Fibroblast of lung (primary cell): ENCODE results near the gene MYL3. TPM values are rescaled to one million over a fixed set of nuclear protein-coding genes. Genes with fewer than 3 reads are reported as not detected.

Experiments used
- DNase-seq, 2 donors: peaks; one replicate each; pipeline versions ENCODE4 v3.0.0 to v3.0.0-alpha.2; 2010; ENCODE audit warnings: low read depth in 2 of 2
- H2AFZ ChIP-seq: 2 replicates; pipeline ENCODE4 v1.5.1; 2012; ENCODE audit warnings: low read length, control low read depth, inconsistent platforms
- H3K27ac ChIP-seq: 2 replicates; pipeline ENCODE4 v1.5.1; 2011; ENCODE audit warnings: low read length, control low read depth; ENCODE audit not compliant: insufficient read depth
- H3K27me3 ChIP-seq: 2 replicates; pipeline ENCODE4 v1.5.1; 2011; ENCODE audit warnings: mild to moderate bottlenecking, low read length; ENCODE audit not compliant: control insufficient read depth, insufficient read depth
- H3K36me3 ChIP-seq: 2 replicates; pipeline ENCODE4 v1.5.1; 2011; ENCODE audit warnings: low read length; ENCODE audit not compliant: control insufficient read depth, insufficient read depth
- H3K4me1 ChIP-seq: 2 replicates; pipeline ENCODE4 v1.5.1; 2011; ENCODE audit warnings: low read length; ENCODE audit not compliant: control insufficient read depth, insufficient read depth; ENCODE audit errors: extremely low read depth
- H3K4me2 ChIP-seq: 2 replicates; pipeline ENCODE4 v1.5.1; 2011; ENCODE audit warnings: low read length, control low read depth; ENCODE audit not compliant: insufficient read depth; ENCODE audit errors: extremely low read depth
- H3K4me3 ChIP-seq, 4 experiments: fragments of 200-600 bp in 1 of 4; sonication (generic) in 1 of 4; replicated peaks in 1 of 4; 2 replicates each; pipeline ENCODE4 v1.5.1; 2011 to 2016; ENCODE audit warnings: low read length in 4 of 4, low read depth in 3 of 4, mild to moderate bottlenecking in 3 of 4, control low read depth in 2 of 4, inconsistent platforms in 1 of 4, mixed read lengths in 1 of 4; ENCODE audit not compliant: insufficient read depth in 1 of 4; ENCODE audit errors: control extremely low read depth in 1 of 4
- H3K79me2 ChIP-seq: 2 replicates; pipeline ENCODE4 v1.5.1; 2012; ENCODE audit warnings: mild to moderate bottlenecking, low read length, inconsistent platforms; ENCODE audit not compliant: control insufficient read depth, insufficient read depth
- H3K9ac ChIP-seq: 2 replicates; pipeline ENCODE4 v1.5.1; 2011; ENCODE audit warnings: mild to moderate bottlenecking, low read length, control low read depth; ENCODE audit not compliant: insufficient read depth
- H3K9me3 ChIP-seq: 2 replicates; pipeline ENCODE4 v1.5.1; 2012; ENCODE audit warnings: low read depth, low read length; ENCODE audit not compliant: control insufficient read depth, insufficient read depth
- H4K20me1 ChIP-seq: 2 replicates; pipeline ENCODE4 v1.5.1; 2011; ENCODE audit warnings: low read length; ENCODE audit not compliant: control insufficient read depth, insufficient read depth; ENCODE audit errors: extremely low read depth
- CTCF ChIP-seq, 2 donors: IDR thresholded peaks in 1 of 2; conservative IDR thresholded peaks in 1 of 2; 1 replicate in 1 of 2; 2 replicates in 1 of 2; pipeline ENCODE4 v1.5.1; 2011 to 2012; ENCODE audit warnings: low read length in 2 of 2, control low read depth in 1 of 2, inconsistent platforms in 1 of 2, low read depth in 1 of 2, mild to moderate bottlenecking in 1 of 2
- EZH2 ChIP-seq: IDR thresholded peaks from 2 replicates; pipeline ENCODE4 v1.5.1; 2012; ENCODE audit warnings: low read length, control low read depth, mild to moderate bottlenecking; ENCODE audit errors: missing control alignments
- polyA plus RNA-seq, 2 donors: library from polyadenylated mRNA; depleted of rRNA in 1 of 2; stranded (reverse) in 1 of 2; unstranded in 1 of 2; fragments of >200 nt; gene quantifications; 2 replicates each; pipeline ENCODE4 v1.2.1, GENCODE V29; 2011 to 2012; ENCODE audit warnings: missing spikeins in 1 of 2
- total RNA-seq: library from RNA; depleted of rRNA; stranded (reverse); fragments of >200 nt; gene quantifications from 2 replicates; pipeline ENCODE4 v1.2.1, GENCODE V29; 2014

The MYL3 gene
- total and polyA plus RNA-seq, 2 donors (not counting 1 experiment from before 2014, with no cell fraction given): 0.50 to 0.67 TPM

GRCh38 chr3:46821553-46821952 is 41.7 kb downstream of the MYL3 start:
- no peak for DNase-seq
- H3K36me3 ChIP-seq: no peaks in the 10 kb centered on the region
- H3K9me3 ChIP-seq: no peaks in the 10 kb centered on the region
- no peak overlapping the region for H2AFZ ChIP-seq
- H3K27me3 ChIP-seq: no peaks in the 10 kb centered on the region
- no peak overlapping the region for H3K9ac ChIP-seq
- no peaks in the 10 kb centered on the region for H4K20me1 ChIP-seq
- H3K79me2 ChIP-seq: no peaks in the 10 kb centered on the region
- TF ChIP-seq CTCF (conservative IDR thresholded peaks at IDR 0.05 in 1 of 2, IDR thresholded peaks at IDR 0.05 in 1 of 2; ENCODE audit: low read depth in 1 of 2, low read length in 2 of 2): no peak
- no peak for TF ChIP-seq EZH2
- no peaks in the 10 kb centered on the region for H3K4me1 ChIP-seq
- H3K4me3 ChIP-seq: no peak overlapping the region
- H3K27ac ChIP-seq: no peak overlapping the region
- no peak overlapping the region for H3K4me2 ChIP-seq

GRCh38 chr3:46820852-46821251 is 42.4 kb downstream of the MYL3 start:
- no peak overlapping the region for H3K27ac ChIP-seq
- TF ChIP-seq EZH2: no peak
- no peak for TF ChIP-seq CTCF (conservative IDR thresholded peaks at IDR 0.05 in 1 of 2, IDR thresholded peaks at IDR 0.05 in 1 of 2; ENCODE audit: low read depth in 1 of 2, low read length in 2 of 2)
- H3K4me3 ChIP-seq: no peak overlapping the region
- H4K20me1 ChIP-seq: no peaks in the 10 kb centered on the region
- H3K36me3 ChIP-seq: no peaks in the 10 kb centered on the region
- no peak overlapping the region for H3K9ac ChIP-seq
- no peaks in the 10 kb centered on the region for H3K9me3 ChIP-seq
- no peak overlapping the region for H3K4me2 ChIP-seq
- H3K79me2 ChIP-seq: no peaks in the 10 kb centered on the region
- H3K4me1 ChIP-seq: no peaks in the 10 kb centered on the region
- no peak overlapping the region for H2AFZ ChIP-seq
- H3K27me3 ChIP-seq: no peaks in the 10 kb centered on the region
- no peak for DNase-seq

- Histone ChIP-seq H4K20me1 (no peaks in the 10 kb centered on the region), H3K36me3 (no peaks in the 10 kb centered on the region), H2AFZ (peak overlapping the region; percentile 60), H3K4me1 (no peaks in the 10 kb centered on the region), H3K4me2 (peak overlapping the region; percentile 51), H3K27me3 (peaks cover 12% of the 10 kb centered on the region), H3K27ac (no peak overlapping the region), H3K4me3 (peak overlapping the region in 2 of 4 experiments; percentile 3 to 25), H3K79me2 (no peaks in the 10 kb centered on the region), H3K9me3 (no peaks in the 10 kb centered on the region), H3K9ac (no peak overlapping the region)
- no peak for TF ChIP-seq EZH2
- TF ChIP-seq CTCF (conservative IDR thresholded peaks at IDR 0.05 in 1 of 2, IDR thresholded peaks at IDR 0.05 in 1 of 2; ENCODE audit: low read depth in 1 of 2, low read length in 2 of 2): no peak
- DNase-seq: peak; percentile 41 to 53
Measured at GRCh38 chr3:46812237-46812791, 50.9 kb downstream of the MYL3 start.
